HepG2 (cell line): ENCODE data around the gene SYNGR4. TPM values are rescaled to one million over a fixed set of nuclear protein-coding genes. Genes with fewer than 3 reads are reported as not detected.

ENCODE experiments used
- BCL6 ChIP-seq: IDR thresholded peaks from 2 replicates; pipeline ENCODE4 v1.6.1; 2016; ENCODE audit warnings: missing genetic modification reagents, missing compliant biosample characterization
- BORCS8-MEF2B ChIP-seq: sonication (generic); formaldehyde crosslinking; IDR thresholded peaks from 2 replicates; pipeline ENCODE4 v1.8.0; 2022; ENCODE audit warnings: mild to moderate bottlenecking, missing genetic modification reagents
- CCDC6 ChIP-seq: sonication (generic); formaldehyde crosslinking; IDR thresholded peaks from 2 replicates; pipeline ENCODE4 v1.8.1; 2022; ENCODE audit warnings: mild to moderate bottlenecking, missing genetic modification reagents, moderate library complexity
- CEBPZ ChIP-seq: IDR thresholded peaks from 2 replicates; pipeline ENCODE4 v1.6.1; 2012; ENCODE audit warnings: low read length, improper control_type of control experiment
- DRAP1 ChIP-seq: IDR thresholded peaks from 2 replicates; pipeline ENCODE4 v1.6.1; 2016; ENCODE audit warnings: missing genetic modification reagents, missing compliant biosample characterization
- NCOA5 ChIP-seq: sonication (generic); formaldehyde crosslinking; IDR thresholded peaks from 2 replicates; pipeline ENCODE4 v1.4.0; 2020; ENCODE audit warnings: missing genetic modification reagents
- RFX1 ChIP-seq: fragments of 450-650 bp; IDR thresholded peaks from 2 replicates; pipeline ENCODE4 v1.6.1; 2017
- SMAD3 ChIP-seq: sonication (generic); formaldehyde crosslinking; IDR thresholded peaks from 2 replicates; pipeline ENCODE4 v1.4.0; 2020; ENCODE audit warnings: missing genetic modification reagents
- SP2 ChIP-seq: sonication (generic); formaldehyde crosslinking; IDR thresholded peaks from 2 replicates; pipeline ENCODE4 v1.5.1; 2020; ENCODE audit warnings: mild to moderate bottlenecking, missing genetic modification reagents
- ZBTB10 ChIP-seq: sonication (generic); formaldehyde crosslinking; IDR thresholded peaks from 2 replicates; pipeline ENCODE4 v1.4.0; 2020; ENCODE audit warnings: missing genetic modification reagents, borderline replicate concordance
- ZBTB2 ChIP-seq: sonication (generic); formaldehyde crosslinking; IDR thresholded peaks from 2 replicates; pipeline ENCODE4 v1.8.0; 2022; ENCODE audit warnings: low read depth, missing genetic modification reagents
- ZBTB39 ChIP-seq: sonication (generic); formaldehyde crosslinking; IDR thresholded peaks from 2 replicates; pipeline ENCODE4 v1.5.0; 2020; ENCODE audit warnings: missing genetic modification reagents
- polyA plus RNA-seq, 8 experiments: library from polyadenylated mRNA; depleted of rRNA in 3 of 8; stranded (reverse) in 7 of 8; unstranded in 1 of 8; fragments of >200 nt; fragmentation: Illumina TruSeq in 4 of 8; extraction: Trizol in 4 of 8; gene quantifications; 2 replicates each; pipeline versions ENCODE4 v1.2.1 to v1.2.3, GENCODE V29; 2011 to 2016; ENCODE audit warnings: low read depth in 4 of 8, missing spikeins in 1 of 8, mixed read lengths in 1 of 8; ENCODE audit not compliant: insufficient read depth in 1 of 8
- total RNA-seq, 5 experiments: library from RNA; depleted of rRNA; stranded (reverse); fragments of >200 nt; fragmentation: Illumina TruSeq; extraction: Trizol; gene quantifications; 2 replicates each; pipeline ENCODE4 v1.2.3, GENCODE V29; 2016; ENCODE audit warnings: low read depth in 1 of 5

The SYNGR4 gene
- total and polyA plus RNA-seq, 2 of the 13 experiments (the other 11 are each of a cell fraction or from before 2014, with no cell fraction given): not detected

GRCh38 chr19:48362716-48363499, 1.3 kb upstream of the SYNGR4 start (continued):
- no peak for TF ChIP-seq BORCS8-MEF2B (CRISPR knock-in tag)
- peak; percentile 41; the same call in 1 of the 2 replicates for TF ChIP-seq DRAP1 (CRISPR knock-in tag)
- TF ChIP-seq ZBTB10 (CRISPR knock-in tag): no peak
- no peak for TF ChIP-seq SMAD3 (CRISPR knock-in tag)
- TF ChIP-seq NCOA5: no peak
- TF ChIP-seq ZBTB2 (CRISPR knock-in tag): no peak
- TF ChIP-seq BCL6 (CRISPR knock-in tag): no peak
- 0 out of 2 replicates have a peak, but pooled peaks have one; percentile 22 for TF ChIP-seq SP2
- no peak for TF ChIP-seq CEBPZ
- no peak for TF ChIP-seq RFX1
- TF ChIP-seq ZBTB39 (CRISPR knock-in tag): no peak
- no peak for TF ChIP-seq CCDC6 (CRISPR knock-in tag)
